Fibroblast of lung (primary cell): Measurements from ENCODE around the gene CGB7.

ENCODE experiments used
- CTCF ChIP-seq, 2 donors: IDR thresholded peaks in 1 of 2; conservative IDR thresholded peaks in 1 of 2; 1 replicate in 1 of 2; 2 replicates in 1 of 2; pipeline ENCODE4 v1.5.1; 2011 to 2012; ENCODE audit warnings: low read length in 2 of 2, control low read depth in 1 of 2, inconsistent platforms in 1 of 2, low read depth in 1 of 2, mild to moderate bottlenecking in 1 of 2
- EZH2 ChIP-seq: IDR thresholded peaks from 2 replicates; pipeline ENCODE4 v1.5.1; 2012; ENCODE audit warnings: low read length, control low read depth, mild to moderate bottlenecking; ENCODE audit errors: missing control alignments

GRCh38 chr19:49102303-49102702, 44.8 kb upstream of the CGB7 start:
- no peak for TF ChIP-seq CTCF (conservative IDR thresholded peaks at IDR 0.05 in 1 of 2, IDR thresholded peaks at IDR 0.05 in 1 of 2; ENCODE audit: low read depth in 1 of 2, low read length in 2 of 2)
- TF ChIP-seq EZH2, result no peak
